ENCODE results near the gene SUSD3.

The SUSD3 gene

DNA sequence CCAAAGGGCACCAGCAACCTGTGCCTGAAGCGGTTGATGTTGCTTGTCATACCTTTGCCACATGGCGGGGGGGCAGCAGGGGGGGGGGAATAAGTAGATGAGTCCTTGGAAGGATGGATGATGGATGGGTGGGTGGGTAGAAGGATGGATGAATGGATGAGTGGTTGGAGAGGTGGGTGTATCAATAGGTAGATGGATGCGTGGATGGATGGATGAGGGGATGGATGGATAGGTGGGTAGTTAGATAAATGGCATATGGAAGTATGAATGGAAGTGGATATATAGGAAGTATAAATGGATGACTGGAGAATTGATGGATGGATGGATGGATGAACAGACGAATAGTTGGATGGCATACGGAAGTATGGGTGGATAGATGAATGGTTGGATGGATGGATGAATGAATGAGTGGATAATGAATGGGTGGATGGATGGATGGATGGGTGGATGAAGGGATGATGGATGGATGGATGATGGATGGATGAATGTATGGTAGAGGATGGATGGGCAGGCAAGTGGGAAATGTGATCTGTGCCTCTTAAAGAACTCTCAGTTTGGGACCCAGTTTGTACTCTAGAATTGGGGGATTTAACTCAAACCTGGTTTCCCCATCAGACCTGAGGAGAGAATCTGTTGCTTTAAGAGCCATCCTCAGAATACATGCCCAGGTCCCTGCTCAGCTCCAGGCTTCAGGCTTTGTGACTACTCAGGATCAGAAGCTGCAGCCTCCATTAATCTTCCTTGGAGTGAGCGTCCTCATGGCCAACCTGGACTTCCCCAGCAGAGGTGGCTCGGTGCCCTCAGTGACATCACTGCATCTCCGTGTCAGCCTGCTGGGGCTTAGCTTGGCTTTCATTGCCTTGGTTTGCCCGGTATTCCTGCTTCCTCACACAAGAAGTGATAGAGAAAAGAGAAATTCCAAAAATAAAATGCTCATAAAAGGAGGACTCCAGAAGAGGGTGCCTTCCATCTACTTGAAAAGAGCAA, 27.6 kb upstream of the SUSD3 start:
- TF ChIP-seq, protein P1, sequence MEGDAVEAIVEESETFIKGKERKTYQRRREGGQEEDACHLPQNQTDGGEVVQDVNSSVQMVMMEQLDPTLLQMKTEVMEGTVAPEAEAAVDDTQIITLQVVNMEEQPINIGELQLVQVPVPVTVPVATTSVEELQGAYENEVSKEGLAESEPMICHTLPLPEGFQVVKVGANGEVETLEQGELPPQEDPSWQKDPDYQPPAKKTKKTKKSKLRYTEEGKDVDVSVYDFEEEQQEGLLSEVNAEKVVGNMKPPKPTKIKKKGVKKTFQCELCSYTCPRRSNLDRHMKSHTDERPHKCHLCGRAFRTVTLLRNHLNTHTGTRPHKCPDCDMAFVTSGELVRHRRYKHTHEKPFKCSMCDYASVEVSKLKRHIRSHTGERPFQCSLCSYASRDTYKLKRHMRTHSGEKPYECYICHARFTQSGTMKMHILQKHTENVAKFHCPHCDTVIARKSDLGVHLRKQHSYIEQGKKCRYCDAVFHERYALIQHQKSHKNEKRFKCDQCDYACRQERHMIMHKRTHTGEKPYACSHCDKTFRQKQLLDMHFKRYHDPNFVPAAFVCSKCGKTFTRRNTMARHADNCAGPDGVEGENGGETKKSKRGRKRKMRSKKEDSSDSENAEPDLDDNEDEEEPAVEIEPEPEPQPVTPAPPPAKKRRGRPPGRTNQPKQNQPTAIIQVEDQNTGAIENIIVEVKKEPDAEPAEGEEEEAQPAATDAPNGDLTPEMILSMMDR (IDR thresholded peaks at IDR 0.05; ENCODE audit: borderline replicate concordance, insufficient read depth, low read depth, low read length): no peak
- H3K4me3 ChIP-seq (ENCODE audit: low read depth, low read length): no peak overlapping the region

DNA sequence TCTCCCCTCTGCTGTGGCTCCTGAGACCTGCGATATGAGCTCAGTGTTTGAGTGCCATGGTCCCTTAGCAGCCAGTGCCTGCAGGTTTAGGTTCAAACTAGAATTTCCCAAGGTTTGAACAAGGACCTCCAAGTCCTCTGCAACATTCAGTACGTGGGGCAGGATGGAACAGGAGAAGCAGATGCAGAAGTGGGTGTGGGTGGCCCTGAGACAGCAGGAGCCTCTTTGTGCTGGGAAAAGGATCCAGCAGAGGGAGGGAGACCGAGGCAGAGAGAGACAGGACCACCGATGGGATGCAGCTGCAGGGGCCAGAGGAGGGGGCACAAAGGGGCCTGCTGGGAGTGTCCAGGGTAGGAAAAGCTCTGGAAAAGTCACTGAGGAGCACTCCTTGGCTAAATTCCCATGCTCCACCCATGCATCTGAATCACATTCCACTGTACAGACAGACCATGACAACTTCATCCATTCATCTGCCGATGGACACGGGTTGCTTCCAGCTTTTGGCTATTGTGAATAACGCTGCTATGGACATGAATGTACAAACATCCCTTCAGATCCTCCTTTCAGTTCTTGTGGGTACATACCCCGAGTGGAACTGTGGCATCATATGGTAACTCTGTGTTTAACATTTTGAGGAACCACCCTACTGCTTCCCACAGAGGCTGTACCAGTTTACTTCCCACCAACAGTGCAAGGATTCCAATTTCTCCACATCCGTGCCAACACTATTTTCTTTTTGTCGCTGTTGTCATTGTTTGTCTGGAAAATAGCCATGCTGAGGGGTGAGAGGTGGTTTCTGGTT, 26.7 kb upstream of the SUSD3 start:
- no peak overlapping the region for H3K4me3 ChIP-seq (ENCODE audit: low read depth, low read length)
- TF ChIP-seq, protein P1 (IDR thresholded peaks at IDR 0.05; ENCODE audit: borderline replicate concordance, insufficient read depth, low read depth, low read length): no peak

DNA sequence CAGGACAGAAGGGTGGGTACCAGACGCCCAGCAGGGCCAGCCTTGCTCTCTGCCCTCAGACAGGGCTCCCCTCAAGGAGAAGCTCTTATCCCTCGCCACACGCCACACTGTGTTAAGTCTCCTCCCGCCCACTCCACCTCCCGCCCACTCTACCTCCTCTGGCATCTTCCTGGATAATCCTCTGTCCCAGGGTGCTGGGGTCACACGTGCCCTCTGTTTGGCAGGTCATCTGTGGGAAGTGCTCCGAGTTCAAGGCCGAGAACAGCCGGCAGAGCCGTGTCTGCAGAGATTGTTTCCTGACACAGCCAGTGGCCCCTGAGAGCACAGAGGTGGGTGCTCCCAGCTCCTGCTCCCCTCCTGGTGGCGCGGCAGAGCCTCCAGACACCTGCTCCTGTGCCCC, 26.0 kb upstream of the SUSD3 start:
- H3K4me3 ChIP-seq (ENCODE audit: low read depth, low read length): no peak overlapping the region
- TF ChIP-seq, protein P1 (IDR thresholded peaks at IDR 0.05; ENCODE audit: borderline replicate concordance, insufficient read depth, low read depth, low read length): no peak

DNA sequence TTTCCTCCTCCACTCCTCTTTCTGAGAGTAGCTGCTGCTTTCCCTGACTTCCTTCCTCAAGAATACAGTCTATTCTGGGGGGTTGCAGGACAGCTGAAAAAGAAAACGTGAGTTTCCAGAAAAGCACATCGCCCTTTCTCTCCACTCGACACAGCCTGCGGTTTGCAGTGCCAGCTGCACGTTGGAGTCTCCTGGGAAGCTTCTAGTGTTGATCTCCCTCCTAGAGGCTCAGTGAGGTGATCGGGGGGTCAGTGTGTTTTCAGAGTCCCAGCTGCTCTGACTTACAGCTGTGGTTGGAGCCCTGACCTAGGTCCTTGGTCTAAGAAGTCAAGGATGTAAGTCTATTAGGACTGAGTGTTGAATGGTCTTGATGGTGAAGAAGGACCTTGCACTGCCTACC, 25.0 kb upstream of the SUSD3 start:
- TF ChIP-seq, protein P1 (IDR thresholded peaks at IDR 0.05; ENCODE audit: borderline replicate concordance, insufficient read depth, low read depth, low read length): no peak
- H3K4me3 ChIP-seq (ENCODE audit: low read depth, low read length): no peak overlapping the region

DNA sequence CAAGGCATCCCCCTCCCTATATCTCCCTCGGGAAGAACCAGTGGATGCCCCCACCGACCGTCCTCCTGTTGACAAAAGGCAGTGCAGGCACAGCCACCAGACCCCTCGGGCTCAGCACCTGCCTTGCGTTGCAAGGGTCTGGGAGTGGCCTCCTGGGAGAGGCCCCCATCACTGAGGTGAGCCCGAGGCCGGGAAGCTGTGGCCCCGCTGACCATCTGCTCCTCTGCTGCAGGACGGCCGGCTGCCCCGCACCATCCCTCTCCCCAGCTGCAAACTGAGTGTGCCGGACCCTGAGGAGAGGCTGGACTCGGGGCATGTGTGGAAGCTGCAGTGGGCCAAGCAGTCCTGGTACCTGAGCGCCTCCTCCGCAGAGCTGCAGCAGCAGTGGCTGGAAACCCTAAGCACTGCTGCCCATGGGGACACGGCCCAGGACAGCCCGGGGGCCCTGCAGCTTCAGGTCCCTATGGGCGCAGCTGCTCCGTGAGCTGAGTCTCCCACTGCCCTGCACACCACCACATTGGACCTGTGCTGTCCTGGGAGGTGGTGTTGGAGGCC, 23.3 kb upstream of the SUSD3 start:
- no peak overlapping the region for H3K4me3 ChIP-seq (ENCODE audit: low read depth, low read length)
- TF ChIP-seq, protein P1 (IDR thresholded peaks at IDR 0.05; ENCODE audit: borderline replicate concordance, insufficient read depth, low read depth, low read length): no peak

DNA sequence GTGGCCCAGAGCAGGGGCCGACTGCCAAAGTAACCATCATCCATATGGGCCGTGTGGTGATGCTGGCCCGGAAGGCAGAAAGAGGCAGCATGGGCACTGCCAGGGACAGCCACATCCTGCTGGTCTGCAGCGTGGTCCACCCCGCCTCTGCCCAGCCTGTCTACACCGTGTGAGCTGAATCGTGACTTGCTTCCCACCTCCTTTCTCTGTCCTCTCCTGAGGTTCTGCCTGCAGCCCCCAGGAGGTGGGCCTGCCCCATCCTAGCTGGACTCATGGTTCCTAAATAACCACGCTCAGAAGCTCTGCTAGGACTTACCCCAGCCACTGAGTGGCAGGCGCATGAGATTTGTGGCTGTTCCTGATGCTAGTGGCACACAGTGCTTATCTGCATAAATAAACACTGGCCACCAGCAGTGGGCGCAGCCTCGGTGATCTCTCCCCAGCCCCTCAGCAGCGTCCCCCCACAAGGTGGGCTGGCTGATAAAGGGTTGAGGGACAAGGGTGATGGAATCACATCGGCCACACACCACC, 22.6 kb upstream of the SUSD3 start:
- TF ChIP-seq, protein P1 (IDR thresholded peaks at IDR 0.05; ENCODE audit: borderline replicate concordance, insufficient read depth, low read depth, low read length): no peak
- no peak overlapping the region for H3K4me3 ChIP-seq (ENCODE audit: low read depth, low read length)

All from GM12875 (cell line).